SU-DHL-6 (cell line): Measurements from ENCODE around the gene ACTN4.

Experiments used
- EZH2phosphoT487 ChIP-seq: fragments of 200-600 bp; sonication (generic), shearing (Covaris generic); conservative IDR thresholded peaks from 2 replicates; pipeline ENCODE4 v1.6.1; 2018; ENCODE audit warnings: mild to moderate bottlenecking, antibody characterized with exemption, low read length, moderate library complexity, mixed read lengths
- TF ChIP-seq, protein P1 (sequence below): fragments of 200-600 bp; sonication (generic); IDR thresholded peaks from one replicate; pipeline ENCODE4 v1.5.1; 2017; ENCODE audit warnings: antibody characterized with exemption, mild to moderate bottlenecking, low read length, moderate library complexity; ENCODE audit not compliant: insufficient read depth, poor library complexity, severe bottlenecking

- no peak for TF ChIP-seq EZH2phosphoT487
- TF ChIP-seq, protein P1, sequence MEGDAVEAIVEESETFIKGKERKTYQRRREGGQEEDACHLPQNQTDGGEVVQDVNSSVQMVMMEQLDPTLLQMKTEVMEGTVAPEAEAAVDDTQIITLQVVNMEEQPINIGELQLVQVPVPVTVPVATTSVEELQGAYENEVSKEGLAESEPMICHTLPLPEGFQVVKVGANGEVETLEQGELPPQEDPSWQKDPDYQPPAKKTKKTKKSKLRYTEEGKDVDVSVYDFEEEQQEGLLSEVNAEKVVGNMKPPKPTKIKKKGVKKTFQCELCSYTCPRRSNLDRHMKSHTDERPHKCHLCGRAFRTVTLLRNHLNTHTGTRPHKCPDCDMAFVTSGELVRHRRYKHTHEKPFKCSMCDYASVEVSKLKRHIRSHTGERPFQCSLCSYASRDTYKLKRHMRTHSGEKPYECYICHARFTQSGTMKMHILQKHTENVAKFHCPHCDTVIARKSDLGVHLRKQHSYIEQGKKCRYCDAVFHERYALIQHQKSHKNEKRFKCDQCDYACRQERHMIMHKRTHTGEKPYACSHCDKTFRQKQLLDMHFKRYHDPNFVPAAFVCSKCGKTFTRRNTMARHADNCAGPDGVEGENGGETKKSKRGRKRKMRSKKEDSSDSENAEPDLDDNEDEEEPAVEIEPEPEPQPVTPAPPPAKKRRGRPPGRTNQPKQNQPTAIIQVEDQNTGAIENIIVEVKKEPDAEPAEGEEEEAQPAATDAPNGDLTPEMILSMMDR, result no peak
Measured at GRCh38 chr19:38720559-38721236, 73.2 kb downstream of the ACTN4 start.
